Activated naive CD4-positive, alpha-beta T cell treated with anti-CD3 and anti-CD28 coated beads, Interleukin-2, amount 50 U/mL, for 72 hours (primary cell): ENCODE results near the gene KATNA1. TPM values are rescaled to one million over a fixed set of nuclear protein-coding genes. Genes with fewer than 3 reads are reported as not detected.
A peak's percentile ranks its signal among the peaks of the same experiment; 100 is the strongest.

Source experiments
- ATAC-seq, 2 donors: fragments of 150-1000 bp; cut with Tn5 transposase; 2 replicates each; pipeline ENCODE4 v1.10.0; 2021; ENCODE audit warnings: mild to moderate bottlenecking in 2 of 2, moderate library complexity in 2 of 2
- DNase-seq, 2 donors: peaks; one replicate each; pipeline ENCODE4 v3.0.0; 2021 to 2022; ENCODE audit warnings: low spot score in 2 of 2
- H3K27ac Mint-ChIP-seq, 2 donors: one replicate each; pipeline ENCODE4 v1.8.0; 2022; ENCODE audit warnings: mild to moderate bottlenecking in 2 of 2, mixed read lengths in 2 of 2
- H3K36me3 Mint-ChIP-seq, 2 donors: one replicate each; pipeline ENCODE4 v1.8.0; 2022; ENCODE audit warnings: mixed read lengths in 2 of 2
- H3K9me3 Mint-ChIP-seq, 2 donors: one replicate each; pipeline ENCODE4 v1.8.0; 2022; ENCODE audit warnings: mixed read lengths in 2 of 2
- total RNA-seq, 2 donors: library from RNA; stranded (reverse); gene quantifications; one replicate each; pipeline ENCODE4 v1.2.3, GENCODE V29; 2022

Gene KATNA1
- total RNA-seq, 2 donors from 2014 or later = 19.8 to 26.1 TPM

- DNase-seq (peak; percentile 97 to 99), ATAC-seq (peak; percentile 83 to 89)
- Mint-ChIP-seq H3K27ac (peak within 1 kb of the TSS; percentile 90 to 97), H3K36me3 (peaks cover 0 to 7% of the 10 kb centered on the region in 2 donors), H3K9me3 (no peaks in the 10 kb centered on the region)
These were observed 82.7 kb downstream of the KATNA1 start, which contains the start of gene GINM1 for GRCh38 chr6:149565527-149566409. Gene GINM1 (plus strand): TSS chr6:149566375. CDS start chr6:149566415, 40 bp downstream.

GRCh38 chr6:149563928-149564325 lies 84.6 kb downstream of the KATNA1 start:
- DNase-seq (no peak), ATAC-seq (no peak)
- H3K9me3 Mint-ChIP-seq = no peaks in the 10 kb centered on the region
- no peak overlapping the region for H3K27ac Mint-ChIP-seq
- peaks cover 0 to 7% of the 10 kb centered on the region in 2 donors for H3K36me3 Mint-ChIP-seq

DNA sequence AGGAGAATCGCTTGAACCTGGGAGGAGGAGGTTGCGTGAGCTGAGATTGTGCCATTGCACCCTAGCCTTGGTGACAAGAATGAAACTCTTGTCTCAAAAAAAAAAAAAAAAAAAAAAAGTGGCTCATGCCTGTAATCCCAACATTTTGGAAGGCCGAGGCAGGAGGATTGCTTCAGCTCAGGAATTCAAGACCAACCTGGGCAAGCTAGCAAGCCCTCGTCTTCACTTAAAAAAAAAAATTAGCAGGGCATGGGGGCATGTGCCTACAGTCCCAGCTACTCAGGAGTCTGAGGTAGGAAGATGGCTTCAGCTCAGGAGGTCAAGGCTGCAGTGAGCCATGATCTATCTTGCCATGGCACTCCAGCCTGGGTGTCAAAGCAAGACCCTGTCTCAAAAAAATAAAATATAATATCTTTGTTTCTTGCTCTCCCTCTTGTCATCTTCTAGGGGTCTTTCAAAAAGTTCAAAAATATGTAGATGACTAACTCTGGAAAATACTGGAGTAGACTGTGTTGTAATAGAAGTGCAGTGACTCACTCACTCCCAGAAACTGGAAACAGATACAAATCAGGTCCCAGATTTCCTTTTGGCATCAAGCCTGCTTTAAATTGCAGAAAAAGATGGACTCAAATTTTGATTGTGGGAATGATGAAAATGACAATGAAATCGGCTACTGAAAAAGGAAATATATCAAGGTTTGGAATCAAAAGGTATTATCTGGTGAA lies 85.1 kb downstream of the KATNA1 start:
- Mint-ChIP-seq H3K27ac (no peak overlapping the region), H3K9me3 (no peaks in the 10 kb centered on the region), H3K36me3 (peaks cover 0 to 7% of the 10 kb centered on the region in 2 donors)
- DNase-seq (no peak), ATAC-seq (no peak)

- Mint-ChIP-seq H3K9me3 (no peaks in the 10 kb centered on the region), H3K27ac (no peak overlapping the region), H3K36me3 (no peaks in the 10 kb centered on the region)
- peak in 1 of 2 donors; percentile 30 for DNase-seq
- no peak for ATAC-seq
These were observed 87.8 kb downstream of the KATNA1 start for GRCh38 chr6:149560736-149561135.

- Mint-ChIP-seq H3K36me3 (no peaks in the 10 kb centered on the region), H3K9me3 (no peaks in the 10 kb centered on the region), H3K27ac (no peak overlapping the region)
- ATAC-seq (no peak), DNase-seq (no peak)
These were observed 89.1 kb downstream of the KATNA1 start for GRCh38 chr6:149559389-149559788.

DNA sequence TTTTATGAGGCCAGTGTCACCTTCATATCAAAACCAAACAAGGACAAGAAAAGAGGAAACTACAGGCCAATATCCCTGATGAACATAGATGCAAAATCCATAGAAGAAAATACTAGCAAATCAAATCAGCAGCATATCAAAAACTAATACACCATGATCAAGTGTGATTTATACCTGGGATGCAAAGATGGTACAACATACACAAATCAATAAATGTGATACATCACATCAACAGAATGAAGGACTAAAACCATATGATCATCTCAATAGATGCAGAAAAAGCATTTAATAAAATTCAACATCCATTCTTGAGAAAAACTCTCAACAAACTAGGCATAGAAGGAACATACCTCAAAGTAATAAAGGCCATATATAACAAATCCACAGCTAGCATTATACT lies 90.5 kb downstream of the KATNA1 start:
- Mint-ChIP-seq H3K27ac (no peak overlapping the region), H3K9me3 (no peaks in the 10 kb centered on the region), H3K36me3 (no peaks in the 10 kb centered on the region)
- DNase-seq (no peak), ATAC-seq (no peak)

- H3K9me3 Mint-ChIP-seq = no peaks in the 10 kb centered on the region
- peaks cover 0 to 5% of the 10 kb centered on the region in 2 donors for H3K36me3 Mint-ChIP-seq
- H3K27ac Mint-ChIP-seq = no peak overlapping the region
- DNase-seq = no peak
- no peak for ATAC-seq
These were observed 96.6 kb downstream of the KATNA1 start for GRCh38 chr6:149551920-149552319.

GRCh38 chr6:149545754-149546471 lies 102.6 kb downstream of the KATNA1 start, which contains the start of gene PPIL4:
Gene PPIL4 (minus strand): TSS chr6:149546043. CDS start chr6:149546005, 38 bp downstream.
- peak; percentile 96 for DNase-seq
- ATAC-seq = peak; percentile 96 to 97
- Mint-ChIP-seq H3K9me3 (no peaks in the 10 kb centered on the region), H3K36me3 (peaks cover 8 to 19% of the 10 kb centered on the region in 2 donors), H3K27ac (peak within 1 kb of the TSS; percentile 100)

- peak; percentile 30 to 37 for ATAC-seq
- H3K36me3 Mint-ChIP-seq = peaks cover 8 to 19% of the 10 kb centered on the region in 2 donors
- no peaks in the 10 kb centered on the region for H3K9me3 Mint-ChIP-seq
- H3K27ac Mint-ChIP-seq = peak overlapping the region; percentile 100
- peak in 1 of 2 donors; percentile 58 for DNase-seq
These were observed 103.2 kb downstream of the KATNA1 start for GRCh38 chr6:149545258-149545753.

Other genes starting within 250 kb of the KATNA1 start
- 10 to 100 TPM in 1 of 2 donors, 1 to 10 TPM in 1; 10.0 to 11.2 TPM for gene SUMO4, start 248.5 kb downstream of the KATNA1 start, total RNA-seq
- gene ZC3H12D, start 163.7 kb downstream of the KATNA1 start, total RNA-seq = 100 to 1,000 TPM in 1 of 2 donors, 10 to 100 TPM in 1; 87.1 to 186 TPM
- 10 to 100 TPM; 21.9 to 29.3 TPM for gene PPIL4, start 102.7 kb downstream of the KATNA1 start, total RNA-seq
- gene GINM1, start 82.3 kb downstream of the KATNA1 start, total RNA-seq = 10 to 100 TPM; 15.0 to 25.2 TPM
- gene LATS1, start 69.4 kb upstream of the KATNA1 start, total RNA-seq = 10 to 100 TPM; 21.9 to 29.4 TPM
- gene NUP43, start 97.8 kb upstream of the KATNA1 start, total RNA-seq = 10 to 100 TPM; 77.1 to 98.5 TPM
- 10 to 100 TPM; 70.7 to 86.9 TPM for gene PCMT1, start 101.0 kb upstream of the KATNA1 start, total RNA-seq
- gene LRP11, start 215.6 kb upstream of the KATNA1 start, total RNA-seq = 1 to 10 TPM; 3.6 to 4.1 TPM
- gene RAET1E, start 249.4 kb upstream of the KATNA1 start, total RNA-seq = under 1 TPM in 1 of 2 donors, not detected in 1; 0.11 TPM